K562 (cell line): ENCODE data around the gene GNB2. TPM values are rescaled to one million over a fixed set of nuclear protein-coding genes. Genes with fewer than 3 reads are reported as not detected.

Experiments
- CBX1 ChIP-seq: sonication (generic); IDR thresholded peaks from 2 replicates; pipeline ENCODE4 v1.6.1; 2016; ENCODE audit warnings: antibody characterized with exemption, low read depth, mild to moderate bottlenecking
- CBX5 ChIP-seq: IDR thresholded peaks from 2 replicates; pipeline ENCODE4 v1.6.1; 2014; ENCODE audit warnings: low read depth, borderline replicate concordance
- CXXC5 ChIP-seq: fragments of 250-450 bp; sonication (Bioruptor Pico); IDR thresholded peaks from 2 replicates; pipeline ENCODE4 v1.8.0; 2022; ENCODE audit warnings: inconsistent platforms, mild to moderate bottlenecking, moderate library complexity
- DPF2 ChIP-seq: fragments of 450-650 bp; IDR thresholded peaks from 2 replicates; pipeline ENCODE4 v1.6.1; 2016
- ETV1 ChIP-seq: fragments of 450-650 bp; conservative IDR thresholded peaks from 2 replicates; pipeline ENCODE4 v1.6.1; 2016; ENCODE audit warnings: missing genetic modification characterization, control low read depth, low read depth, missing compliant biosample characterization
- HMGN3 ChIP-seq: IDR thresholded peaks from 2 replicates; pipeline ENCODE4 v1.6.1; 2011; ENCODE audit warnings: borderline replicate concordance, low read depth, mild to moderate bottlenecking, mixed read lengths, low read length; ENCODE audit not compliant: insufficient read length; ENCODE audit errors: extremely low read depth
- HNRNPUL1 ChIP-seq: fragments of 200-400 bp; formaldehyde crosslinking; IDR thresholded peaks from 2 replicates; pipeline ENCODE4 v1.6.1; 2017; ENCODE audit warnings: low read length
- JUN ChIP-seq, 2 experiments: sonication (generic) in 1 of 2; formaldehyde crosslinking in 1 of 2; IDR thresholded peaks; 2 replicates each; pipeline versions ENCODE4 v1.6.1 to v1.8.0; 2012 to 2022; ENCODE audit warnings: borderline replicate concordance in 2 of 2, mild to moderate bottlenecking in 2 of 2, improper control_type of control experiment in 1 of 2, low read depth in 1 of 2, low read length in 1 of 2, missing genetic modification reagents in 1 of 2
- KLF1 ChIP-seq: fragments of 450-650 bp; IDR thresholded peaks from 2 replicates; pipeline ENCODE4 v1.6.1; 2016; ENCODE audit warnings: missing genetic modification characterization, missing compliant biosample characterization
- NRF1 ChIP-seq, 2 experiments: fragments of 450-650 bp; IDR thresholded peaks in 1 of 2; conservative IDR thresholded peaks in 1 of 2; 2 replicates each; pipeline ENCODE4 v1.6.1; 2014; ENCODE audit warnings: mild to moderate bottlenecking in 2 of 2
- PHF21A ChIP-seq: fragments of 450-650 bp; IDR thresholded peaks from 2 replicates; pipeline ENCODE4 v1.6.1; 2017; ENCODE audit warnings: low read depth, borderline replicate concordance
- POLR2A ChIP-seq: fragments of 450-650 bp; conservative IDR thresholded peaks from 2 replicates; pipeline ENCODE4 v1.6.1; 2016
- PURB ChIP-seq: sonication (generic); formaldehyde crosslinking; IDR thresholded peaks from 2 replicates; pipeline ENCODE4 v1.9.0; 2021; ENCODE audit warnings: low read depth, mild to moderate bottlenecking, missing genetic modification reagents
- RBM34 ChIP-seq: fragments of 200-400 bp; formaldehyde crosslinking; IDR thresholded peaks from 2 replicates; pipeline ENCODE4 v1.6.1; 2018; ENCODE audit warnings: low read length, borderline replicate concordance; ENCODE audit not compliant: insufficient read depth
- RUNX1 ChIP-seq: sonication (generic); IDR thresholded peaks from 2 replicates; pipeline ENCODE4 v1.6.1; 2016; ENCODE audit warnings: antibody characterized with exemption, low read depth
- ZNF184 ChIP-seq: sonication (generic); formaldehyde crosslinking; IDR thresholded peaks from 2 replicates; pipeline ENCODE4 v1.5.0; 2020; ENCODE audit warnings: missing genetic modification reagents
- ZNF263 ChIP-seq: sonication (generic); formaldehyde crosslinking; IDR thresholded peaks from 2 replicates; pipeline ENCODE4 v1.8.0; 2022; ENCODE audit warnings: mild to moderate bottlenecking, missing genetic modification reagents, borderline replicate concordance
- ZNF324 ChIP-seq: fragments of 250-450 bp; sonication (Bioruptor Pico); IDR thresholded peaks from 2 replicates; pipeline ENCODE4 v1.4.0; 2020; ENCODE audit warnings: mild to moderate bottlenecking
- ZNF551 ChIP-seq: fragments of 250-450 bp; sonication (Bioruptor Pico); IDR thresholded peaks from 2 replicates; pipeline ENCODE4 v1.5.0; 2021; ENCODE audit warnings: mild to moderate bottlenecking, moderate library complexity
- ZNF696 ChIP-seq: fragments of 250-450 bp; sonication (Bioruptor Pico); conservative IDR thresholded peaks from 2 replicates; pipeline ENCODE4 v1.4.0; 2020; ENCODE audit warnings: mild to moderate bottlenecking, moderate library complexity
- ZNF764 ChIP-seq: fragments of 250-450 bp; sonication (Bioruptor Pico); IDR thresholded peaks from 2 replicates; pipeline ENCODE4 v1.4.0; 2020; ENCODE audit warnings: low read depth, mild to moderate bottlenecking, moderate library complexity
- polyA plus RNA-seq, 8 experiments: library from polyadenylated mRNA; depleted of rRNA in 4 of 8; stranded (reverse) in 5 of 8; unstranded in 3 of 8; fragments of >200 nt; fragmentation: Nextera tagmentation in 2 of 8; fragmentation: Illumina TruSeq in 1 of 8; extraction: Ambion mirVana in 2 of 8; extraction: Trizol in 1 of 8; gene quantifications; 2 replicates each; pipeline versions ENCODE4 v1.2.1 to v1.2.3, GENCODE V29; 2011 to 2014; ENCODE audit warnings: inconsistent platforms in 1 of 8, missing spikeins in 1 of 8
- total RNA-seq, 7 experiments: library from RNA; depleted of rRNA in 6 of 7; stranded (reverse); fragments of >200 nt in 6 of 7; fragmentation: Illumina TruSeq in 2 of 7; extraction: Trizol in 2 of 7; gene quantifications; 2 replicates each; pipeline versions ENCODE4 v1.2.1 to v1.2.3, GENCODE V29; 2011 to 2021; ENCODE audit warnings: low replicate concordance in 1 of 7
- TF ChIP-seq, protein P1 (sequence below): sonication (generic); formaldehyde crosslinking; IDR thresholded peaks from 2 replicates; pipeline ENCODE4 v1.8.1; 2023; ENCODE audit warnings: mild to moderate bottlenecking, missing genetic modification reagents
- TF ChIP-seq, protein P2 (sequence below): fragments of 250-450 bp; sonication (Bioruptor Pico); IDR thresholded peaks from 2 replicates; pipeline ENCODE4 v1.4.0; 2020; ENCODE audit warnings: mild to moderate bottlenecking
- TF ChIP-seq, protein P3 (sequence below), 2 experiments: fragments of 450-650 bp in 1 of 2; sonication (generic) in 1 of 2; formaldehyde crosslinking in 1 of 2; IDR thresholded peaks in 1 of 2; conservative IDR thresholded peaks in 1 of 2; 2 replicates each; pipeline versions ENCODE4 v1.6.1 to v1.8.1; 2016 to 2023; ENCODE audit warnings: mild to moderate bottlenecking in 2 of 2, moderate library complexity in 2 of 2, inconsistent platforms in 1 of 2, missing genetic modification reagents in 1 of 2
- TF ChIP-seq, protein P4 (sequence below): sonication (generic); formaldehyde crosslinking; IDR thresholded peaks from 2 replicates; pipeline ENCODE4 v1.9.0; 2022; ENCODE audit warnings: mild to moderate bottlenecking, missing genetic modification reagents

Gene GNB2
- total and polyA plus RNA-seq, 9 of the 15 experiments (the other 6 are each of a cell fraction or from before 2014, with no cell fraction given), result 0.65 to 320 (median 104) TPM

DNA sequence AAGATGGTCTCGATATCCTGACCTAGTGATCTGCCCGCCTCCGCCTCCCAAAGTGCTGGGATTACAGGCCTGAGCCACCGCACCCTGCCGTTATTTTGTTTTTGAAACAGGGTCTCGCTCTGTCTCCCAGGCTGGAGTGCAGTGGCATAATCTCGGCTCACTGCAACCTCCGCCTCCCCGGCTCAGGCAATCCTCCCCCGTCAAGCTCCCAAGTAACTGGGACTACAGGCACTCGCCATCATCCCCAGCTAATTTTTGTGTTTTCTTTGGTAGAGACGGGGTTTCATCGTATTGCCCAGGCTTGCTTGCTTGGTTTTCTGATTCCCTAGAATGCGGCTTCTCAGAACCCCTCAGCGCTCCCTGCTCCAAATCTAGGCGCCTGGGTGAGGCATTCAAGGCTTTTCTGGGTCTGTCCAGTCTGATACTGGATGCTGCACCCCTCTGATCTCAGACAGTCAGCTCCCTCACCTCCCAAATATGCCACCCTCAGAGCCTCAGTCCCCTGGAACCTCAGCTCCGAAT, 33.5 kb upstream of the GNB2 start (continued):
- TF ChIP-seq ZNF551 (CRISPR knock-in tag), result no peak
- TF ChIP-seq KLF1, result no peak
- TF ChIP-seq, protein P1, sequence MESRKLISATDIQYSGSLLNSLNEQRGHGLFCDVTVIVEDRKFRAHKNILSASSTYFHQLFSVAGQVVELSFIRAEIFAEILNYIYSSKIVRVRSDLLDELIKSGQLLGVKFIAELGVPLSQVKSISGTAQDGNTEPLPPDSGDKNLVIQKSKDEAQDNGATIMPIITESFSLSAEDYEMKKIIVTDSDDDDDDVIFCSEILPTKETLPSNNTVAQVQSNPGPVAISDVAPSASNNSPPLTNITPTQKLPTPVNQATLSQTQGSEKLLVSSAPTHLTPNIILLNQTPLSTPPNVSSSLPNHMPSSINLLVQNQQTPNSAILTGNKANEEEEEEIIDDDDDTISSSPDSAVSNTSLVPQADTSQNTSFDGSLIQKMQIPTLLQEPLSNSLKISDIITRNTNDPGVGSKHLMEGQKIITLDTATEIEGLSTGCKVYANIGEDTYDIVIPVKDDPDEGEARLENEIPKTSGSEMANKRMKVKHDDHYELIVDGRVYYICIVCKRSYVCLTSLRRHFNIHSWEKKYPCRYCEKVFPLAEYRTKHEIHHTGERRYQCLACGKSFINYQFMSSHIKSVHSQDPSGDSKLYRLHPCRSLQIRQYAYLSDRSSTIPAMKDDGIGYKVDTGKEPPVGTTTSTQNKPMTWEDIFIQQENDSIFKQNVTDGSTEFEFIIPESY (CRISPR knock-in tag), result no peak
- TF ChIP-seq NRF1 (conservative IDR thresholded peaks at IDR 0.05 in 1 of 2, IDR thresholded peaks at IDR 0.05 in 1 of 2), result no peak
- peak; percentile 53; the same call in 1 of the 2 replicates for TF ChIP-seq ZNF263 (CRISPR knock-in tag)
- no peak for TF ChIP-seq RBM34
- TF ChIP-seq POLR2A, result no peak
- TF ChIP-seq CBX5, result no peak
- TF ChIP-seq ZNF324 (CRISPR knock-in tag), result no peak
- TF ChIP-seq ZNF696 (CRISPR knock-in tag), result no peak
- no peak for TF ChIP-seq PURB (CRISPR knock-in tag)
- TF ChIP-seq, protein P2, sequence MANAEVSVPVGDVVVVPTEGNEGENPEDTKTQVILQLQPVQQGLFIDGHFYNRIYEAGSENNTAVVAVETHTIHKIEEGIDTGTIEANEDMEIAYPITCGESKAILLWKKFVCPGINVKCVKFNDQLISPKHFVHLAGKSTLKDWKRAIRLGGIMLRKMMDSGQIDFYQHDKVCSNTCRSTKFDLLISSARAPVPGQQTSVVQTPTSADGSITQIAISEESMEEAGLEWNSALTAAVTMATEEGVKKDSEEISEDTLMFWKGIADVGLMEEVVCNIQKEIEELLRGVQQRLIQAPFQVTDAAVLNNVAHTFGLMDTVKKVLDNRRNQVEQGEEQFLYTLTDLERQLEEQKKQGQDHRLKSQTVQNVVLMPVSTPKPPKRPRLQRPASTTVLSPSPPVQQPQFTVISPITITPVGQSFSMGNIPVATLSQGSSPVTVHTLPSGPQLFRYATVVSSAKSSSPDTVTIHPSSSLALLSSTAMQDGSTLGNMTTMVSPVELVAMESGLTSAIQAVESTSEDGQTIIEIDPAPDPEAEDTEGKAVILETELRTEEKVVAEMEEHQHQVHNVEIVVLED (CRISPR knock-in tag), result no peak
- TF ChIP-seq HNRNPUL1, result no peak
- TF ChIP-seq ZNF764 (CRISPR knock-in tag), result no peak
- TF ChIP-seq CBX1, result peak; percentile 14; the same call in 1 of the 2 replicates
- TF ChIP-seq, protein P3, sequence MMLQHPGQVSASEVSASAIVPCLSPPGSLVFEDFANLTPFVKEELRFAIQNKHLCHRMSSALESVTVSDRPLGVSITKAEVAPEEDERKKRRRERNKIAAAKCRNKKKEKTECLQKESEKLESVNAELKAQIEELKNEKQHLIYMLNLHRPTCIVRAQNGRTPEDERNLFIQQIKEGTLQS (IDR thresholded peaks at IDR 0.05), result no peak
- TF ChIP-seq, protein P3 (CRISPR knock-in tag; conservative IDR thresholded peaks at IDR 0.05), result no peak
- TF ChIP-seq HMGN3, result no peak
- no peak for TF ChIP-seq ZNF184 (CRISPR knock-in tag)
- no peak for TF ChIP-seq ETV1 (tag)
- no peak for TF ChIP-seq CXXC5 (CRISPR knock-in tag)
- TF ChIP-seq RUNX1, result no peak
- TF ChIP-seq DPF2, result no peak
- TF ChIP-seq, protein P4, sequence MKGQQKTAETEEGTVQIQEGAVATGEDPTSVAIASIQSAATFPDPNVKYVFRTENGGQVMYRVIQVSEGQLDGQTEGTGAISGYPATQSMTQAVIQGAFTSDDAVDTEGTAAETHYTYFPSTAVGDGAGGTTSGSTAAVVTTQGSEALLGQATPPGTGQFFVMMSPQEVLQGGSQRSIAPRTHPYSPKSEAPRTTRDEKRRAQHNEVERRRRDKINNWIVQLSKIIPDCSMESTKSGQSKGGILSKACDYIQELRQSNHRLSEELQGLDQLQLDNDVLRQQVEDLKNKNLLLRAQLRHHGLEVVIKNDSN (CRISPR knock-in tag), result 0 out of 2 replicates have a peak, but pooled peaks have one; percentile 16
- 0 out of 2 replicates have a peak, but pooled peaks have one; percentile 9 for TF ChIP-seq PHF21A
- no peak for TF ChIP-seq JUN (IDR thresholded peaks at IDR 0.05; ENCODE audit: borderline replicate concordance, low read depth, low read length)
- TF ChIP-seq JUN (CRISPR knock-in tag; IDR thresholded peaks at IDR 0.05; ENCODE audit: borderline replicate concordance), result no peak
